RCC 7860 (cell line): ENCODE measurements around the gene KCNS3.

ENCODE experiments used
- DNase-seq: peaks from one replicate; pipeline ENCODE4 v3.0.0-alpha.2; 2015; ENCODE audit warnings: low spot score
- FAIRE-seq: peaks from 2 replicates; lab custom pipeline; 2012; peaks lifted over from hg19 to GRCh38; lab: Jason Lieb, UNC

Gene KCNS3

DNA sequence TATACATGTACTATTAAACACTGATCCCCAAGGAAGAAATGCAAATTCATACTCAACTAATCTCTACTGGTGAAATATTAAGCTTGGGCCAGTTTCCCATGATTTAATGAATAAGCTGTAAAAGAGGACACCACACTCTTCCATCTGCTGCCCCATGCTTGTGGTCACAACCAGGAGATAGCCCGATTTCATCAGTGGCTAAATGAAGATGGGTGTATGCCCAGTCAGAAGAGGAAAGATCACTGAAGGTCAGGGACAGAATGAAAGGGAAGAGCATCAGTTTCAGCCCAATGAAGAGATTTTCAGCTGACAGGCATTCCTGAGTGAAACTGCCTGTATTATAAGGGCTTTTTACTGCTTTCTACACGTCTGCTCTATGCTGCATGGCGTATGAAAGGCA, 103.5 kb downstream of the KCNS3 start:
- DNase-seq (no peak), FAIRE-seq (no peak)
